ENCODE data around the gene OMP.

DNA sequence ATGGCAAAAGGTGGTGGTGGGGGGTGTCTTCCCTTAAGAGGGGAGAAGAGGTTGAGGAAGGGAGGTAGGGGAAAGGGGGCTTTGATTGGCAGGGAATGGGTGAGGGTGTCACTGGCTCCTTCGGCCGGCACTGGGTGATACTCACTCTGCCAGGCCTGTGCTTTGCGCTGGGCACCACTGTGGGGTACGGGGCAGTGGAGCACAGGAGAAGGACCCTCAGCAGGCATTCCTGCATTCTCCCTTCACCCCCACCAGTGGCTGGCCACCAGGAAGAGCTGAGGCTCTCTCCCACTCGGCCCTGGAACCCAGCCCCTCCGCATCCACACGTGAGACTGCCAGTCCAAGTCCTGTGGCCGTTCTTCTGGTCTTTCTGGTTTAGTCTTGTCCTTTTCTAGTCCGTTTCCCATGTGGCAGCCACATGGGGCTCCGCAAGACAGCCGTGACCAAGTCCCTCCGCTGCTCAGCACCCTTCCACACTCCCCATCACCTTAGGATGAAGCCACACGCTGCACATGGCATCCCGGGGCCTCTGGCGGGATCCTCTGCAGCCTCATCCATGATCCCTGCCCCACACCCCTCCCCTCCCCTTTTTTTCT is 27.9 kb upstream of the OMP start:
- TF ChIP-seq, protein P1, sequence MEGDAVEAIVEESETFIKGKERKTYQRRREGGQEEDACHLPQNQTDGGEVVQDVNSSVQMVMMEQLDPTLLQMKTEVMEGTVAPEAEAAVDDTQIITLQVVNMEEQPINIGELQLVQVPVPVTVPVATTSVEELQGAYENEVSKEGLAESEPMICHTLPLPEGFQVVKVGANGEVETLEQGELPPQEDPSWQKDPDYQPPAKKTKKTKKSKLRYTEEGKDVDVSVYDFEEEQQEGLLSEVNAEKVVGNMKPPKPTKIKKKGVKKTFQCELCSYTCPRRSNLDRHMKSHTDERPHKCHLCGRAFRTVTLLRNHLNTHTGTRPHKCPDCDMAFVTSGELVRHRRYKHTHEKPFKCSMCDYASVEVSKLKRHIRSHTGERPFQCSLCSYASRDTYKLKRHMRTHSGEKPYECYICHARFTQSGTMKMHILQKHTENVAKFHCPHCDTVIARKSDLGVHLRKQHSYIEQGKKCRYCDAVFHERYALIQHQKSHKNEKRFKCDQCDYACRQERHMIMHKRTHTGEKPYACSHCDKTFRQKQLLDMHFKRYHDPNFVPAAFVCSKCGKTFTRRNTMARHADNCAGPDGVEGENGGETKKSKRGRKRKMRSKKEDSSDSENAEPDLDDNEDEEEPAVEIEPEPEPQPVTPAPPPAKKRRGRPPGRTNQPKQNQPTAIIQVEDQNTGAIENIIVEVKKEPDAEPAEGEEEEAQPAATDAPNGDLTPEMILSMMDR (IDR thresholded peaks at IDR 0.05; ENCODE audit: insufficient read depth, low read depth, low read length): no peak
- TF ChIP-seq EZH2 (IDR thresholded peaks at IDR 0.05; ENCODE audit: insufficient read depth, low read length): no peak

Measured in astrocyte (in vitro differentiated cells and primary cell).